ENCODE data around the gene ICA1. TPM values are rescaled to one million over a fixed set of nuclear protein-coding genes. Genes with fewer than 3 reads are reported as not detected.

ICA1 gene
- total RNA-seq, 1 donor from 2014 or later = 48.8 TPM

- Mint-ChIP-seq H3K27ac (no peak overlapping the region), H3K9me3 (ENCODE audit: low read depth) (no peaks in the 10 kb centered on the region), H3K4me3 (ENCODE audit: low read depth) (no peak overlapping the region), H3K4me1 (ENCODE audit: low read depth) (peaks cover 13% of the 10 kb centered on the region), H3K27me3 (no peaks in the 10 kb centered on the region), H3K36me3 (ENCODE audit: insufficient read depth) (peaks cover 3% of the 10 kb centered on the region)
- no peak for TF ChIP-seq CTCF (IDR thresholded peaks at IDR 0.05; ENCODE audit: unreplicated experiment)
- DNase-seq (ENCODE audit: low spot score, unreplicated experiment) = no peak
Measured at GRCh38 chr7:8135417-8135816, 126.5 kb downstream of the ICA1 start.

GRCh38 chr7:8134089-8134733 lies 127.8 kb downstream of the ICA1 start:
- no peaks in the 10 kb centered on the region for H3K9me3 Mint-ChIP-seq (ENCODE audit: low read depth)
- H3K27ac Mint-ChIP-seq = no peak overlapping the region
- DNase-seq (ENCODE audit: low spot score, unreplicated experiment) = no peak
- peaks cover 4% of the 10 kb centered on the region for H3K36me3 Mint-ChIP-seq (ENCODE audit: insufficient read depth)
- H3K4me1 Mint-ChIP-seq (ENCODE audit: low read depth) = peaks cover 13% of the 10 kb centered on the region
- H3K4me3 Mint-ChIP-seq (ENCODE audit: low read depth) = no peak overlapping the region
- H3K27me3 Mint-ChIP-seq = no peaks in the 10 kb centered on the region
- no peak for TF ChIP-seq CTCF (IDR thresholded peaks at IDR 0.05; ENCODE audit: unreplicated experiment)

- H3K27ac Mint-ChIP-seq = no peak overlapping the region
- H3K9me3 Mint-ChIP-seq (ENCODE audit: low read depth) = no peaks in the 10 kb centered on the region
- peaks cover 13% of the 10 kb centered on the region for H3K4me1 Mint-ChIP-seq (ENCODE audit: low read depth)
- TF ChIP-seq CTCF (IDR thresholded peaks at IDR 0.05; ENCODE audit: unreplicated experiment) = no peak
- H3K36me3 Mint-ChIP-seq (ENCODE audit: insufficient read depth) = peaks cover 4% of the 10 kb centered on the region
- no peak for DNase-seq (ENCODE audit: low spot score, unreplicated experiment)
- H3K4me3 Mint-ChIP-seq (ENCODE audit: low read depth) = no peak overlapping the region
- H3K27me3 Mint-ChIP-seq = no peaks in the 10 kb centered on the region
Measured at GRCh38 chr7:8133188-8133848, 128.6 kb downstream of the ICA1 start.

- TF ChIP-seq CTCF (IDR thresholded peaks at IDR 0.05; ENCODE audit: unreplicated experiment) = no peak
- Mint-ChIP-seq H3K27me3 (no peaks in the 10 kb centered on the region), H3K27ac (no peak overlapping the region), H3K4me1 (ENCODE audit: low read depth) (peaks cover 13% of the 10 kb centered on the region), H3K4me3 (ENCODE audit: low read depth) (no peak overlapping the region), H3K36me3 (ENCODE audit: insufficient read depth) (peaks cover 10% of the 10 kb centered on the region), H3K9me3 (ENCODE audit: low read depth) (no peaks in the 10 kb centered on the region)
- DNase-seq (ENCODE audit: low spot score, unreplicated experiment) = no peak
Measured at GRCh38 chr7:8131694-8132605, 130.0 kb downstream of the ICA1 start.

GRCh38 chr7:8130663-8131062 lies 131.3 kb downstream of the ICA1 start:
- DNase-seq (ENCODE audit: low spot score, unreplicated experiment) = no peak
- Mint-ChIP-seq H3K36me3 (ENCODE audit: insufficient read depth) (peaks cover 10% of the 10 kb centered on the region), H3K27me3 (no peaks in the 10 kb centered on the region), H3K4me3 (ENCODE audit: low read depth) (no peak overlapping the region), H3K27ac (no peak overlapping the region), H3K9me3 (ENCODE audit: low read depth) (no peaks in the 10 kb centered on the region), H3K4me1 (ENCODE audit: low read depth) (peaks cover under 1% of the 10 kb centered on the region)
- no peak for TF ChIP-seq CTCF (IDR thresholded peaks at IDR 0.05; ENCODE audit: unreplicated experiment)
